LNCaP clone FGC (cell line): Measurements from ENCODE around the gene SP140.

Experiments
- DNase-seq: peaks from one replicate; pipeline ENCODE4 v3.0.0-alpha.2; 2011; ENCODE audit warnings: low read depth
- H3K4me3 ChIP-seq: 2 replicates; pipeline ENCODE4 v1.5.1; 2011; ENCODE audit warnings: mild to moderate bottlenecking, low read depth, low read length, control low read depth
- CTCF ChIP-seq: IDR thresholded peaks from 2 replicates; pipeline ENCODE4 v1.5.1; 2012; ENCODE audit warnings: mild to moderate bottlenecking; ENCODE audit not compliant: control insufficient read depth, insufficient read depth; ENCODE audit errors: extremely low read depth

Gene SP140

GRCh38 chr2:230325316-230326243 lies 100.0 kb downstream of the SP140 start:
- no peak overlapping the region for H3K4me3 ChIP-seq
- TF ChIP-seq CTCF, result no peak
- no peak for DNase-seq

GRCh38 chr2:230326453-230327417 lies 101.2 kb downstream of the SP140 start, which contains the start of gene SP140L:
Gene SP140L, plus strand, starts transcription at chr2:230327193. Its CDS starts 77 bp downstream, at chr2:230327270.
- 0 out of 2 replicates have a peak within 1 kb of the TSS, but pooled peaks have one; percentile 11 for H3K4me3 ChIP-seq
- no peak for TF ChIP-seq CTCF
- DNase-seq, result no peak

GRCh38 chr2:230327418-230328154 lies 102.0 kb downstream of the SP140 start:
- 0 out of 2 replicates have a peak overlapping the region, but pooled peaks have one; percentile 11 for H3K4me3 ChIP-seq
- no peak for DNase-seq
- no peak for TF ChIP-seq CTCF

GRCh38 chr2:230328155-230328458 lies 102.6 kb downstream of the SP140 start:
- H3K4me3 ChIP-seq, result no peak overlapping the region
- no peak for DNase-seq
- no peak for TF ChIP-seq CTCF

GRCh38 chr2:230329946-230330605 lies 104.5 kb downstream of the SP140 start:
- TF ChIP-seq CTCF, result no peak
- H3K4me3 ChIP-seq, result no peak overlapping the region
- DNase-seq, result no peak

GRCh38 chr2:230330725-230331124 lies 105.2 kb downstream of the SP140 start:
- no peak overlapping the region for H3K4me3 ChIP-seq
- TF ChIP-seq CTCF, result no peak
- no peak for DNase-seq
